Activated CD4-positive, alpha-beta memory T cell treated with anti-CD3 and anti-CD28 coated beads, Interleukin-2, amount 10 ng/mL, durations not matched to agents 7 days and 5 days (primary cell): Measurements from ENCODE around the gene TBC1D16. TPM values are rescaled to one million over a fixed set of nuclear protein-coding genes. Genes with fewer than 3 reads are reported as not detected.
"Not testable (repeated sequence)": the region's sequence is repeated elsewhere in the genome, so short reads cannot be mapped to it uniquely, and the experiment has no call there.

Source experiments
- CTCF ChIA-PET: fragments of 350-600 bp; sonication (Branson Sonifier 250); formaldehyde crosslinking; loops from one replicate; lab custom pipeline; 2021; ENCODE audit warnings: antibody characterized with exemption, inconsistent platforms; lab: Charles Lee
- POLR2A ChIA-PET: fragments of 350-600 bp; sonication (Branson Sonifier 250); formaldehyde crosslinking; loops from one replicate; lab custom pipeline; 2021; ENCODE audit warnings: antibody characterized with exemption; lab: Charles Lee
- DNase-seq: peaks from one replicate; pipeline ENCODE4 v3.0.0-alpha.2; 2020
- H3K27ac Mint-ChIP-seq: one replicate; pipeline ENCODE4 v1.8.0; 2021; ENCODE audit warnings: mild to moderate bottlenecking, mixed read lengths
- H3K27me3 Mint-ChIP-seq: one replicate; pipeline ENCODE4 v1.8.0; 2021; ENCODE audit warnings: mixed read lengths
- H3K36me3 Mint-ChIP-seq: one replicate; pipeline ENCODE4 v1.8.0; 2021; ENCODE audit warnings: low read depth, mixed read lengths
- H3K4me1 Mint-ChIP-seq: one replicate; pipeline ENCODE4 v1.8.0; 2021; ENCODE audit warnings: mixed read lengths
- H3K4me3 Mint-ChIP-seq: one replicate; pipeline ENCODE4 v1.8.0; 2021; ENCODE audit warnings: mild to moderate bottlenecking, mixed read lengths
- H3K9me3 Mint-ChIP-seq: one replicate; pipeline ENCODE4 v1.8.0; 2021; ENCODE audit warnings: mixed read lengths
- total RNA-seq, 2 experiments: library from RNA; stranded (reverse); gene quantifications; one replicate each; pipeline ENCODE4 v1.2.3, GENCODE V29; 2021

The TBC1D16 gene
- total RNA-seq, 2 experiments from 2014 or later = 0.63 TPM

DNA sequence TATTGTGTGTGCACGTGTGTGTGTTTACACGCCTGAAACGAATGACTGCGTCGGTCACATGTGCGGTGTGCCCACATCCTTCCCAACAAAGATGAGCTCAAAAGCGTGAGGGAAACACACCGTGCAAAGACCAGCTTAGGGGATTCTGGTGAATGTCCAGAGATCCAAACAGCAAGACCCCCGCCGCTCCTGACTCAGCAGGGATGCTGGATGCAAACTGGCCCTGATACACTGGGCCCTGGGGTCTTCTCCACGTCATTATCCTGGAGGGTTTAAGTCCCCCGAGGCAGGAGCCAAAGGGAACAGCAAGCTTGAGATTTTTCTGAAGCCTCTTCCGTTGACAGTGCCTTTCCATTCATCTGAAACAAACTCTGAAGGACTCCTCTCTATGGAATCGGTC lies 59.2 kb downstream of the TBC1D16 start:
- POLR2A ChIA-PET = no interaction called here
- no peaks in the 10 kb centered on the region for H3K36me3 Mint-ChIP-seq
- no peak overlapping the region for H3K27ac Mint-ChIP-seq
- no peak overlapping the region for H3K4me3 Mint-ChIP-seq
- no peaks in the 10 kb centered on the region for H3K27me3 Mint-ChIP-seq
- DNase-seq = no peak
- CTCF ChIA-PET = no interaction called here
- no peaks in the 10 kb centered on the region for H3K4me1 Mint-ChIP-seq
- H3K9me3 Mint-ChIP-seq = no peaks in the 10 kb centered on the region

GRCh38 chr17:79975498-79976134 lies 60.1 kb downstream of the TBC1D16 start:
- Mint-ChIP-seq H3K27ac (no peak overlapping the region), H3K4me3 (no peak overlapping the region), H3K27me3 (no peaks in the 10 kb centered on the region), H3K9me3 (no peaks in the 10 kb centered on the region), H3K36me3 (no peaks in the 10 kb centered on the region), H3K4me1 (no peaks in the 10 kb centered on the region)
- CTCF ChIA-PET = no interaction called here
- POLR2A ChIA-PET = no interaction called here
- DNase-seq = no peak

- no peaks in the 10 kb centered on the region for H3K27me3 Mint-ChIP-seq
- no peaks in the 10 kb centered on the region for H3K36me3 Mint-ChIP-seq
- H3K9me3 Mint-ChIP-seq = no peaks in the 10 kb centered on the region
- CTCF ChIA-PET = interaction anchor here (1.5 kb wide), 1 partner anchor 15 kb away, joined by 3 read pairs; no protein-coding TSS in a partner anchor
- peaks cover 1% of the 10 kb centered on the region for H3K4me1 Mint-ChIP-seq
- POLR2A ChIA-PET = no interaction called here
- no peak for DNase-seq
- no peak overlapping the region for H3K27ac Mint-ChIP-seq
- no peak overlapping the region for H3K4me3 Mint-ChIP-seq
Measured at GRCh38 chr17:79974566-79975497, 60.8 kb downstream of the TBC1D16 start.

DNA sequence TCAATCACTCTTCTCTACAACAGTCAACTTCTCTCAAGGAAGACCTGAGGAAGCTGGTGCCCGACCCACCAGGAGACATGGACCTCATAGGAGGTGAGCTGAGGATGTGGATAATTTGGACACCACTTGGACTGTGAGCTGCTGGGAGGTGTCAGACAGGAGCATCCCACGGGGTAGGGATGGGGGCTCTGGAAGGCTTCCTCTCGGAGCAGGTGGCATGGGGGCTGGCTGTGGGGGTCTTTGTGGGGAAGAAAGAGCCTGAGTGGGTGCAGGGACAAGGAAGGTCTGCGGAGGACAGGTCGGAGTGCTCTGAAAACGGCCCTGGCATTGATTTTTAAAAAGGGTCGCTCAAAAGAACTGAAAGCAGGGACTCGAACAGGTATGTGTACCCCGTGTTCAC lies 64.0 kb downstream of the TBC1D16 start:
- ChIA-PET POLR2A (no interaction called here), CTCF (interaction anchor here (1.6 kb wide), 1 partner anchor 159 kb away, joined by 4 read pairs; no protein-coding TSS in a partner anchor)
- Mint-ChIP-seq H3K27me3 (peaks cover 7% of the 10 kb centered on the region), H3K27ac (no peak overlapping the region), H3K36me3 (no peaks in the 10 kb centered on the region), H3K9me3 (no peaks in the 10 kb centered on the region), H3K4me1 (peaks cover 1% of the 10 kb centered on the region), H3K4me3 (no peak overlapping the region)
- no peak for DNase-seq

GRCh38 chr17:79970576-79971068 lies 65.0 kb downstream of the TBC1D16 start:
- ChIA-PET CTCF (interaction anchor here (0.7 to 1.4 kb wide), 12 partner anchors 23 to 738 kb away, joined by 3 to 7 read pairs (median 3); partner anchors contain the start of genes CBX8 and GAA), POLR2A (no interaction called here)
- H3K9me3 Mint-ChIP-seq = no peaks in the 10 kb centered on the region
- H3K4me1 Mint-ChIP-seq = peaks cover 1% of the 10 kb centered on the region
- H3K27ac Mint-ChIP-seq = no peak overlapping the region
- H3K27me3 Mint-ChIP-seq = peaks cover 11% of the 10 kb centered on the region
- peak; percentile 64 for DNase-seq
- H3K36me3 Mint-ChIP-seq = no peaks in the 10 kb centered on the region
- H3K4me3 Mint-ChIP-seq = no peak overlapping the region

GRCh38 chr17:79969906-79970305 lies 65.8 kb downstream of the TBC1D16 start:
- no peak overlapping the region for H3K27ac Mint-ChIP-seq
- H3K36me3 Mint-ChIP-seq = no peaks in the 10 kb centered on the region
- no peak overlapping the region for H3K4me3 Mint-ChIP-seq
- DNase-seq = no peak
- H3K27me3 Mint-ChIP-seq = peaks cover 11% of the 10 kb centered on the region
- no peaks in the 10 kb centered on the region for H3K9me3 Mint-ChIP-seq
- POLR2A ChIA-PET = no interaction called here
- peaks cover 1% of the 10 kb centered on the region for H3K4me1 Mint-ChIP-seq
- CTCF ChIA-PET = interaction anchor here (0.8 to 1.4 kb wide), 10 partner anchors 24 to 228 kb away, joined by 3 to 7 read pairs (median 3); partner anchors contain the start of genes CBX8 and GAA

DNA sequence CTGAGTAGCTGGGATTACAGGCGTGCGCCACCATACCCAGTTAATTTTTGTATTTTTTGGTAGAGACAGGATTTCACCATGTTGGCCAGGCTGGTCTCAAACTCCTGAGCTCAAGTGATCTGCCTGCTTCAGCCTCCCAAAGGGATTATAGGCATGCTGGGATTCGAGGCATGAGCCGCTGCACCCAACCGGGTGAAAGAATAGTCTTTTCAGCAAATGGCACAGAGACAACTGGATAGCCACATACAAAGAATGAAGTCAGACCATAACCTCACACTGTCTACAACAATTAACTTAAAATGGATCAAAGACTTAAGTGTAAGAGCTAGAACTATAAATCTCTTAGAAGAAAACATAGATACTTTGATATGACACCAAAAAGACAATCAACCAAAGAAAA lies 67.6 kb downstream of the TBC1D16 start:
- peaks cover 16% of the 10 kb centered on the region for H3K27me3 Mint-ChIP-seq
- no peak for DNase-seq
- CTCF ChIA-PET = interaction anchor here (0.7 kb wide), 1 partner anchor 133 kb away, joined by 3 read pairs; the partner anchor contains the start of gene GAA
- no peak overlapping the region for H3K27ac Mint-ChIP-seq
- no peak overlapping the region for H3K4me3 Mint-ChIP-seq
- H3K36me3 Mint-ChIP-seq = no peaks in the 10 kb centered on the region
- POLR2A ChIA-PET = no interaction called here
- peaks cover 1% of the 10 kb centered on the region for H3K4me1 Mint-ChIP-seq
- no peaks in the 10 kb centered on the region for H3K9me3 Mint-ChIP-seq

GRCh38 chr17:79966681-79967080 lies 69.0 kb downstream of the TBC1D16 start:
- CTCF ChIA-PET = no interaction called here
- Mint-ChIP-seq H3K4me1 (peaks cover 1% of the 10 kb centered on the region), H3K4me3 (no peak overlapping the region), H3K36me3 (no peaks in the 10 kb centered on the region), H3K27me3 (peaks cover 17% of the 10 kb centered on the region), H3K27ac (no peak overlapping the region), H3K9me3 (no peaks in the 10 kb centered on the region)
- DNase-seq = no peak
- POLR2A ChIA-PET = no interaction called here

GRCh38 chr17:79965806-79966205 lies 69.9 kb downstream of the TBC1D16 start:
- H3K27ac Mint-ChIP-seq = no peak overlapping the region
- ChIA-PET POLR2A (no interaction called here), CTCF (interaction anchor here (1.2 kb wide), 1 partner anchor 43 kb away, joined by 3 read pairs; no protein-coding TSS in a partner anchor)

GRCh38 chr17:79962467-79962866 lies 73.2 kb downstream of the TBC1D16 start:
- CTCF ChIA-PET, H3K4me3 Mint-ChIP-seq, H3K27ac Mint-ChIP-seq, H3K4me1 Mint-ChIP-seq, DNase-seq, H3K36me3 Mint-ChIP-seq, POLR2A ChIA-PET, H3K9me3 Mint-ChIP-seq: not testable (repeated sequence)
- H3K27me3 Mint-ChIP-seq = peaks cover 25% of the 10 kb centered on the region

More at GRCh38 chr17:79965806-79966205, 69.9 kb downstream of the TBC1D16 start:
- peaks cover 6% of the 10 kb centered on the region for H3K4me1 Mint-ChIP-seq
- peaks cover 17% of the 10 kb centered on the region for H3K27me3 Mint-ChIP-seq
- no peaks in the 10 kb centered on the region for H3K9me3 Mint-ChIP-seq
- DNase-seq = no peak
- no peaks in the 10 kb centered on the region for H3K36me3 Mint-ChIP-seq
- no peak overlapping the region for H3K4me3 Mint-ChIP-seq

DNA sequence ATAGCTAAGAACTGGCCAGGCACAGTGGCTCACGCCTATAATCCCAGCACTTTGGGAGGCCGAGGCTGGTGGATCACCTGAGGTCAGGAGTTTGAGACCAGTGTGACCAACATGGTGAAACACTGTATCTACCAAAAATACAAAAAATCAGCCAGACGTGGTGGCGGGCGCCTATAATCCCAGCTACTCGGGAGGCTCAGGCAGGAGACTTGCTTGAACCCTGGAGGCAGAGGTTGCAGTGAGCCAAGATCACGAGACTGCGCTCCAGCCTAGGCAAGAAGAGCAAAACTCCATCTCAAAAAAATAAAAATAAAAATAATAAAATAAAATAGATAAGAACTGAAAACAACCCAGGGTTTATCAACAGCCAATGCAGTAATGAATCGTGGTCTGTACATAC lies 74.1 kb downstream of the TBC1D16 start:
- H3K9me3 Mint-ChIP-seq, POLR2A ChIA-PET, H3K27ac Mint-ChIP-seq, H3K36me3 Mint-ChIP-seq, CTCF ChIA-PET, H3K4me3 Mint-ChIP-seq, DNase-seq, H3K4me1 Mint-ChIP-seq: not testable (repeated sequence)
- peaks cover 28% of the 10 kb centered on the region for H3K27me3 Mint-ChIP-seq

- Mint-ChIP-seq H3K36me3 (no peaks in the 10 kb centered on the region), H3K4me1 (peaks cover 10% of the 10 kb centered on the region), H3K9me3 (no peaks in the 10 kb centered on the region), H3K27me3 (peaks cover 25% of the 10 kb centered on the region), H3K4me3 (no peak overlapping the region), H3K27ac (no peak overlapping the region)
- ChIA-PET CTCF (interaction anchor here (0.6 kb wide), 1 partner anchor 38 kb away, joined by 5 read pairs; no protein-coding TSS in a partner anchor), POLR2A (no interaction called here)
- DNase-seq = no peak
Measured at GRCh38 chr17:79960788-79961522, 74.7 kb downstream of the TBC1D16 start.
